Muscle of leg (tissue), 9 donors: Measurements from ENCODE around the gene TRIM59. TPM values are rescaled to one million over a fixed set of nuclear protein-coding genes. Genes with fewer than 3 reads are reported as not detected.

ENCODE experiments used
- polyA plus RNA-seq, 8 donors: library from polyadenylated mRNA; unstranded; fragments of 120-200 nt; gene quantifications; one replicate each; pipeline versions ENCODE4 v1.2.1 to v1.2.3, GENCODE V29; 2013; ENCODE audit warnings: inconsistent platforms in 1 of 8, low replicate concordance in 1 of 8; ENCODE audit not compliant: insufficient read length in 8 of 8, insufficient read depth in 1 of 8
- total RNA-seq: library from RNA; stranded (reverse); fragments of 120-200 nt; gene quantifications from one replicate; pipeline ENCODE4 v1.2.4, GENCODE V29; 2013

The TRIM59 gene
- total and polyA plus RNA-seq, 9 donors, result 8.8 to 15.0 (median 10.6) TPM

Other genes with a start within 250 kb of the TRIM59 start
- 0.13 TPM for gene C3orf80, start 224.4 kb downstream of the TRIM59 start, total RNA-seq
- gene C3orf80, start 224.4 kb downstream of the TRIM59 start, polyA plus RNA-seq, result under 1 TPM; 0.11 to 0.65 (median 0.38) TPM
- gene IFT80, start 50.6 kb downstream of the TRIM59 start, total RNA-seq, result 28.1 TPM
- 10 to 100 TPM; 17.6 to 30.9 (median 23.6) TPM for gene IFT80, start 50.6 kb downstream of the TRIM59 start, polyA plus RNA-seq
- gene SMC4, start 50.1 kb downstream of the TRIM59 start, total RNA-seq, result 53.0 TPM
- 10 to 100 TPM; 45.6 to 84.3 (median 69.7) TPM for gene SMC4, start 50.1 kb downstream of the TRIM59 start, polyA plus RNA-seq
- gene KPNA4, start 115.8 kb upstream of the TRIM59 start, total RNA-seq, result 33.6 TPM
- 10 to 100 TPM; 45.0 to 68.4 (median 59.5) TPM for gene KPNA4, start 115.8 kb upstream of the TRIM59 start, polyA plus RNA-seq
- not detected for gene ARL14, start 227.4 kb upstream of the TRIM59 start, total RNA-seq
- under 1 TPM in 1 of 8 donors, not detected in 7; 0.15 TPM for gene ARL14, start 227.4 kb upstream of the TRIM59 start, polyA plus RNA-seq